ENCODE measurements around the gene RABIF. TPM values are rescaled to one million over a fixed set of nuclear protein-coding genes. Genes with fewer than 3 reads are reported as not detected.

The RABIF gene
- total RNA-seq, 1 donor from 2014 or later = 4.5 TPM

DNA sequence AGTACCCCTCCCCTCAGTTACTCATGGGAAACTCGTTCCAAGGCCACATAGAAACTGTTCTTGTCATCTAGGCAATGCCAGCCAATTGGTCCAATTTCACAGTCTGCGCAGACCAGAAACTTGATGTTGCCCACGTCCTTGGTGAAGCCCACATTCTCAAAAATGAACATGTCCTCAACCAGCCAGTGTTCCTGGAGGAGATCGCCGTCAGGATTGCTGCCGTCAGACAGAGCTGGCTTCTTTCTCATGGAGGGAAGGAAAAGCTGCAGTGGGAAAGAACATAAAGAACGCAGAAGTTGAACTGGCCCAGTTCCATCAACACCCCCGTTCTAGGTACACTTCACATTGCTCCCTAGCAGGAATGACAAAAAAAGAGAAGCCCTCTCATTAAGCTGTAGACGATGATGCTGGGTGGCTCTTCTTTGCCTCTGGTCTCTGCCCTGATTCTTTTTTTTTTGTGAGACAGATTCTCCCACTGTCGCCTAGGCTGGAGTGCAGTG is 7.9 kb downstream of the RABIF start:
- DNase-seq (no peak), ATAC-seq (ENCODE audit: poor library complexity) (no peak)
- intact Hi-C loops (cut with DNase I) = no loop called here

DNA sequence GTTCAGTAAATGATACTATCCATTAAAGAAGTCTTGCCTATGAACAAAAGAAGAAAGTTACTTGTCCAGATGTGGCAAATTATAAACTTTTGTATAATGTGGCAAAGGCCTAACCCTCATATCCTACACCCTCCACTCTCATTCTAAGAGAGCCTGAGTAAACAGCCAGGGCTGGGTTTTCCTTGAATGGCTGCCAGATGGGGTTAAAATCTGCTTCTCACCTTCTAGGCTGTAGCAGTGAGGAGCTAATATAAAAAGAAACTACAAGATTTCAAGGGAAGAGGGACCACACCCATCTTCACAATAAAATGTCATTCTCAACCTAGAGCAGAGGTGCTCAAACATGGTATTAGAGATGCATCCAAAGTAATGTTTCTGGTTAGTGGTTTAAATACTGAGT is 8.9 kb downstream of the RABIF start:
- intact Hi-C loops (cut with DNase I) = no loop called here
- ATAC-seq (ENCODE audit: poor library complexity) = no peak
- DNase-seq = no peak

DNA sequence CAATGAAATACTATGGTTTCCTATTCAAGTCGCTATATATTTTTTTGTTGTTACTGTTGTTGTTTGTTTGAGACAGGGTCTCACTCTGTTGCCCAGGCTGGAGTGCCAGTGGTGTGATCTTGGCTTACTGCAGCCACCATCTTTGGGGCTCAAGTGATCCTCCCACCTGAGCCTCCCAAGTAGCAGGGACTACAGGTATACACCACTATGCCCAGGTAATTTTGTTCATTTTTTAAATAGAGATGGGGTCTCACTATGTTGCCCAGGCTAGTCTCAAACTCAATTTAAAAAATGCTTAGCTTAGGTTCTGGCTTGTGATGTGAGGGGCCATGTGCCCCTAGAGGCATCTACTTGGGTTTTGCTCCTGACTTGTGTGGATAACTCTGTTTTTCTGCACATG is 9.8 kb downstream of the RABIF start:
- intact Hi-C loops (cut with DNase I) = no loop called here
- ATAC-seq (ENCODE audit: poor library complexity) (no peak), DNase-seq (no peak)

DNA sequence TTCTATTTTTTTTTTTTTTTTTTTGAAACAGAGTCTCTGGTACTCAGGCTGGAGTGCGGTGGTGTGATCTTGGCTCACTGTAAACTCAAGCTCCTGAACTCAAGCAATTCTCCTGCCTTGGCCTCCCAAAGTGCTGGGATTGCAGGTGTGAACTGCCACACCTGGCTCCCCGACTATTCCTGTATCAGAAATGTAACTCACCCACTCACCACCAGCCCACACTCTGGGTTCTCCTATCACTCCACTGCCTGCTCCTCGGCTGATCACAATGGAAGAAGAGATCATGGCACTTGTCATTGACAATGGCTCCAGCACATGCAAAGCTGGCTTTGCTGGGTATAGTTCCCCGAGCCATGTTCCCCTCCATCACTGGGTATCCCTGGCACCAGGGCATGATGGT is 15.9 kb downstream of the RABIF start:
- DNase-seq = no peak
- ATAC-seq (ENCODE audit: poor library complexity) = no peak
- intact Hi-C loops (cut with DNase I) = no loop called here

DNA sequence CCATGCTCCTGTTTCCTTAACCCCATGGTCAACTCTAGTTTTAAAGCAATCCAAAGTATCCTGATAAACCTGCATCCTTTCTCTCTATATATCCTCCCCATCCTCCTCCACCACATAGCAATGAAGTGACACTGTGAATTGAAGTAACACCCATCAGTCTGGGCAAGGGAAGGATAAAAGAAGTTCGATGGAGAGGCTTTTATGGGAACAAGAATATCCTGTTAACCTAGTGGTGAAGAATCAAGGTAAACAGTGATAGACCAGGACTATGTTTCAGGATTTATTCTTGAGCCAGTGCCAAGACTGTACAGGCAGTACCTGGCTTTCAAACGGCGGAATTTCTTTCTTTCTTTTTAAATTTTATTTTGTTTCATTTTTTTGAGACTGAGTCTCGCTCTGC is 17.6 kb downstream of the RABIF start:
- ATAC-seq (ENCODE audit: poor library complexity) = no peak
- no peak for DNase-seq
- intact Hi-C loops (cut with DNase I) = no loop called here

DNA sequence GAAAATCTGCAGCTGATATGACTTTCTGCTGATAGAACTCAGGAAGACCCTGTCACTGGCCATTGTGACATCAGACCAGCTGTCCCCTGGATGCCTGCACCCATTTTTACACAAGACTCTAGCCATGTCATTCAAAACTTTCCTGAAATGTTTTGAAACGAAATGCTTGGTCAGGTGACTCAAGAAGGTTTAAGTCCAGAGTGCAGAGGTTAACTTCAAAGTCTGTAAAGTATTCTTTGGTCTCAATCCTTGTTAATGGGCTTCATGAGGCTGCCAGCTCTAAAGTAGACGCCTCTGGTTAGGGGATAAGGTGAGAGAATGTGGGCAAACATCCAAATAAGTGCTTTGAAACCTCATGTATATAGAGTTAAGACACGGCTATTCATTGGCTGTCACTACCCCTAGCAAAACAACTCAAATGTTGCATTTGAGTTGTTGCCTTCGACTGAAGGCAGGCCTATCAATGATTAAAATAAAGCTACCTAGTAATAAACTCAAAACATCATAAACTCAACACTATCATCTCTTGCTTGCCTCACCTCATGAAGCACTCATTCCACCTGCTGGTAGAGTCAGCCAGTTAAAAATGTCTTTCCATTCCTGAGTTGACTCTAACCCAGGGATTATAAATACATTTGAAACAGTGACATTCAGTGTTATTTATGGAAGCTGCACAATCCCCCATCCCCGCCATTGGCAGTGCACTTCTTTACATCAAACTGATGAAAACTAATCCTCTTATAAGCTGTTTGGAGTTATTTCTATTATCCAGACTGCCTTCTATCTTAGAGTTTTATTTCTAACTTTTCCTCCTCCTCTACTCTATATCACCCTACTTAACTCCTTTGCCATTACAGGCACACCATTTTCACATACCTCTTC is 26.0 kb downstream of the RABIF start:
- ATAC-seq (ENCODE audit: poor library complexity) (no peak), DNase-seq (no peak)
- intact Hi-C loops (cut with DNase I) = loop anchor here (10.0 kb wide), 1 partner anchor 48 kb away; the partner anchor contains the start of gene PCAT6

DNA sequence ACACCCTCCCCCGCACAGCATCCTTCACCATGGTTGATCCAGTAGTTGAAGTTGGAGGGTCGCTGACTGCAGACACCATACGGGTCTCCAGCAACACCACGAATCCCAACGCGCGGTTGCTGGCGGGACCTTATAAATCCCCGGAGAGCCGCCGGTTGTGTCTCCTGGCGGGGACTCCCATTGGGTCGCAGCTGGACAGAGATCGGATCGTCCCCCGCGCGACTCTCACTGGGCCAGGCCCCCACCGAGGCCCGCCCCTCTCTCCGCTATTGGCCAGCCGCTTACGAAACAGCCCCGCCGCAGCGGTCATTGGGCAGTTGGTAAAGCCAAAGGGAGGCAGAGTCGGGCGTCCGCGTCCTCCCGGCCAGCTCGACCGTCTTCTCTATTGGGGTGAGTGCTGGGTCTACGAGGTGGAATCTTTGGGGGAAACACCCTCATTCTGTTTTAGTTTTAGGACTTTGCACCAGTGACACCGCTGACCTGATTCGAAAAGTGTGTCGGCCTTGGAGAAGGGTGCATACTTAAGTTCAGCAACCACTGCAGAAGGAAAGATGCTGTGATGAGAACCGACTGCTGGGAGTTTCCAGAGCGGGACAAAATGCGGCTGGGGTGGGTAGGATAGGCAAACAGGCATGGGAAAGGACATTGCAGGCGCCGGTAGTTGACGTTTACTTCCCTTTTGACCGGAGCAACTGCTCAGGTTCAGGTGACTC is 27.4 kb downstream of the RABIF start:
- ATAC-seq (ENCODE audit: poor library complexity) = peak; percentile 99
- intact Hi-C loops (cut with DNase I) = loop anchor here (10.0 kb wide), 1 partner anchor 47 kb away; the partner anchor contains the start of gene PCAT6
- DNase-seq = peak; percentile 96

DNA sequence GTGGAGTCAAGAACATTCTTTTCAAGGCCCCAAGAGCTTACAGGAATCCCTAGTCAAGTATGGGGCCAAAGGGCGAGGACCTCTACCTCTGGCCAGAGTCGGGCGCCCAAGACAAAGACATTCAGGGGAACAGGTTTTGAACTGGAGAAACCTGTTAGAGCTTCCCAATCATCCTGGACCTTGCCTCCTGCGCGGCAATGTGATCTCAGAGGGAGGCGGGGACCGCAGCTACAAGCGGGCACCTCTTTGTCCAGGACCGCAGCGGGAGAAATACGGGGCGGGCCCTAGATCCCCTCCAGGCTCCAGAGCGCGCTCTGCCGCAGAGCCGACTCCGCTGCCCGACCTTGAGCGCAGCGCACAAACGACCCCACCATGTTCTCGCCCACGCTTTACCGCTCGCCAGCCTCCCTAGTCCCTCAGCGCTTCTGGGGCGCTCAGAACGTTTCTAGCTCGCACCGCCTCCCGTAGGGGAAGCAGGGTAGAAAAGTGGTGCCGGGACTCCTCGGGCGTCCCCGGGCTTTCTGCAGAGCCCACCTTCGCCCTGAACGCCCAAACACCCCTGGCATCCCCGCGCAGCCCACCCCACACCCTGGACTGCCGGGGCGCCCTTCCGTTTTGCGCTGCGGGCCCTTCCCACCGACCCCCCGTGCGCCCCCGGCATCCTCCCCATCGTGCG is 28.1 kb downstream of the RABIF start:
- ATAC-seq (ENCODE audit: poor library complexity) (peak; percentile 66), DNase-seq (peak; percentile 50)
- intact Hi-C loops (cut with DNase I) = loop anchor here (10.0 kb wide), 1 partner anchor 46 kb away; the partner anchor contains the start of gene PCAT6

DNA sequence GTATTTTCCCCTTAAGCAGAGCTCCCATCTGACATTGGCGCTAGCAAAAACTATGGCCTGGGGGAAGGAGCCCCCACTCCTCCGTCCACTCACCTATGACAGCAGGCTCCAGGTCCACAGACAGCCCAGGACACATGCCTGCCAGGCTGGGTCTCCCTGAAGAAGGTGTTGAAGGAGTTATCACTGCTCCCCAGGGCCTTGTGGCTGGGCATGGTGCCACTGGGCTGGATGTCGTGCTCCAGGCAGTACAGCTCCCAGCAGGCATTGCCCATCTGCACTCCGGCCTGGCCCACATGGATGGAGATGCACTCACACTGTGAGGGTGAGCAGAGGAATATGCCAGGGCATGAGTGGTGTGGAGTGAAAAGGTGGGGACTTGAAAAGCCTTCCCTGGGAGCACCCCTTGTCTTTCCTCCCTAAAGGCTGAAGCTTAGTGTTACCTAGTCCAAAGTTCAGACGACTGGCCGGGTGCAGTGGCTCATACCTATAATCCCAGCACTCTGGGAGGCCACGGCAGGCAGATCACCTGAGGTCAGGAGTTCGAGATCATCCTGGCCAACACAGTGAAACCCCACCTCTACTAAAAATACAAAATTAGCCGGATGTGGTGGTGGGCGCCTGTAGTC is 30.0 kb downstream of the RABIF start:
- ATAC-seq (ENCODE audit: poor library complexity) = peak; percentile 12
- intact Hi-C loops (cut with DNase I) = no loop called here
- DNase-seq = peak; percentile 80

DNA sequence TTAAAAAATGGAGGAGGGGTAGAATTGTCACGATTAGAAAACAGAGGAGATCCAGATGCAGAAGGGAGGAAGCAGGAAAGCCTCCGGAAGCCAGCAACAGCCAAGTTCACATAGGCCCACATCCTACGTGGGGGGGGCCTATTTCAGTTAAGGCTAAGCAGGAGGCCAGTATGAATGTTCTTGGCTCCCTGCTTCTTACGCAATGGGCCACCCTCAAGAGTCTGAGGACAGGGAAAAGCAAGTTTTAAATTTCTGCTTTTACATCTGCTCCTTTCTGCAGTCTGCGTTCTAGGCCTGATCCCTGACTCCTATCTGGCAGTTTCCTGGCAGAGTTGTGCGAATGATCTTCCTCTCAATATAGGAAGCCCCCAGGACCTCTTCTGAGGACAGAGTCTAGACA is 30.6 kb downstream of the RABIF start:
- intact Hi-C loops (cut with DNase I) = no loop called here
- peak; percentile 57 for ATAC-seq (ENCODE audit: poor library complexity)
- DNase-seq = peak; percentile 56

DNA sequence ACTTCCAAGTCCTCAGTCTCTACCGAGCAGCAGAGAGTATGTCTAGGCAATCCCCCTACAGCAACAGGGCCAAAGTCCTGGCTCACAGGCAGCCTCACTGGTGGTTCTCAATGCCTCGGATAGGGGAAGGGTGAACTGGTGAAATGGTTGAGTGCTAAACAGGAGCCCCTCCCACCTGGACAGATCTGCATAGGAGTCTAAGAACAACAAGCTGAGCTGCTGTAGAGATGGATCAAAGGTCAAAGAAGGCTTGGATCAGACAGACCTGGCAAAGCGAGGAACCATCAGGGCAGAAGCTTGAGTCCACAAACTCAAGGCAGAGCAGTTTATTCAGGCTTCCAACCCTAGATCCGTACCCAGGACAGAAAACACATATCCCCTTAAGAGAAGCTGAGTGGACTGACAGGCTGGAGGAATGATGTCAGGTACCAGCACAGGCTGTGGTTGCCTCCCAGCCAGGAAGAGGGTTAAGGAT is 31.8 kb downstream of the RABIF start:
- ATAC-seq (ENCODE audit: poor library complexity) (no peak), DNase-seq (no peak)
- intact Hi-C loops (cut with DNase I) = no loop called here

DNA sequence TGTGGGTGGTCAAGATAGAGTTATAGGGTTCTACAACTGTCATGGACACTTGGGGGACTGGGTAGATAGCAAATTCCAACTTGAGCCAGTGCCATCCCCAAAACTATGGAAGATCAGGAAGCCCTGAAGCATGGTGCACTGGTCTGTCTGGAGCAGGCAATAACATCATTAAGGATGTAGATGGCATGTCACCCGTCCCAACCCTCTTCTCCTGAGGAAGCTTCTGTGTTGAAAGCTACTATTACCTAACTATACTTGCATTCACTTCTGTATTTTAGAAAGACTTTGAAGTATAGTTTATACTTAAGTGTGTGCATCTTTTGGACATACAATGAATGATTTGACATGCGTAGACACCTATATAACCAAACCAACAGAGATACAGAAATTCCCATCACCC is 32.9 kb downstream of the RABIF start:
- intact Hi-C loops (cut with DNase I) = no loop called here
- DNase-seq (no peak), ATAC-seq (ENCODE audit: poor library complexity) (no peak)

DNA sequence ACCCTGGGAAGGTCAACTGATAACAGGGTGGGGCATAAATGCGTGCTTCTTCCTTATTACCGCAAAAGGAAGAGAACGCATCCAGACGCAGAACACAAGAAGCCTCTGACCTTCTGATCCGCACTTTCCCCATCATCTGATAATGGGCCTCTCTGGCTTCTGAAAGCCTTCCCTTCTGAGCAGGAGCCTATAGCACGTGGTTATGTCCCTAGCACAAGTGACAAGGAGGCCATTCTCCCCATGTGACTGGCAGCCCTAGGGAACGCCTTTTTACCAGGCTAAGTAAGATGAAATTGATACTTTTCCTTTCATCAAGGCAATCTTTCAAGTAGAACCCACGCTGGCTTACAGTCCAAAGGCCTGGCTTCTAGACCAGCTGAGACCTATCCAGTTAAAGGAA is 34.2 kb downstream of the RABIF start:
- intact Hi-C loops (cut with DNase I) = no loop called here
- ATAC-seq (ENCODE audit: poor library complexity) = no peak
- DNase-seq = no peak

DNA sequence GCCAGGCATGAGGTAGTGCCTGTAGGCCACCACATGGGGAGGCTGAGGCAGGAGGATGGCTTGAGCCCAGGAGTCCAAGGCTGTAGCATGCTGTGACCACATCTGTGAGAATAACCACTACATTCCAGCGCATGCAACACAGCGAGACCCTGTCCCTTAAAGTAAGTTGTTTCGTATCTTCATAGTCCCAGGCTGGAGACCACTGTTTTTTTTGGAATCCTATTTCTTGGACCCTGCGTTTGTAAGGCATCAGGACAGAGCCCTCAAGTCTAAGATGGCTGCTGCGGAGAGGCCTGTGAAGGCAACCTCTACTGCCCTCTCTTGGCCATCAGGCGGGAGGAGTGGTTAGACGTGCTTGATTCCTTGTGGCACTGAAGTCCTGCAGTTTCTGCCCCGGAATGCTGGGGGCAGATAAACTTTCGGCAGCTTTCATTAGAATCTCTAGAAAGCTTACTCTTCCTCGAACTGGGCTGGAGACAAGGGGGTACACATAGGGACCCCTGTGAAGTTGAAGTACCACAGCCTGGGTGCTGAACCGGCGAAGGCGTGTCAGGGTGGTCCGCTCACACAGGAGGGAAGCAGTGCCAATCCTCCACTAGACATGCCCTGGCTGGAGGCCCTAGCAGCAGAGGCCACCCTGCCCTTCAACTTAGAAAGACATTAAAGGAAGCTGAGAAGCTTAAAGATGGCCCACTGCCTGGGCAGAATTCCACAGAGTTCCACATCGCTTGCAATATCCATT is 36.6 kb downstream of the RABIF start:
- intact Hi-C loops (cut with DNase I) = no loop called here
- DNase-seq (no peak), ATAC-seq (ENCODE audit: poor library complexity) (no peak)

DNA sequence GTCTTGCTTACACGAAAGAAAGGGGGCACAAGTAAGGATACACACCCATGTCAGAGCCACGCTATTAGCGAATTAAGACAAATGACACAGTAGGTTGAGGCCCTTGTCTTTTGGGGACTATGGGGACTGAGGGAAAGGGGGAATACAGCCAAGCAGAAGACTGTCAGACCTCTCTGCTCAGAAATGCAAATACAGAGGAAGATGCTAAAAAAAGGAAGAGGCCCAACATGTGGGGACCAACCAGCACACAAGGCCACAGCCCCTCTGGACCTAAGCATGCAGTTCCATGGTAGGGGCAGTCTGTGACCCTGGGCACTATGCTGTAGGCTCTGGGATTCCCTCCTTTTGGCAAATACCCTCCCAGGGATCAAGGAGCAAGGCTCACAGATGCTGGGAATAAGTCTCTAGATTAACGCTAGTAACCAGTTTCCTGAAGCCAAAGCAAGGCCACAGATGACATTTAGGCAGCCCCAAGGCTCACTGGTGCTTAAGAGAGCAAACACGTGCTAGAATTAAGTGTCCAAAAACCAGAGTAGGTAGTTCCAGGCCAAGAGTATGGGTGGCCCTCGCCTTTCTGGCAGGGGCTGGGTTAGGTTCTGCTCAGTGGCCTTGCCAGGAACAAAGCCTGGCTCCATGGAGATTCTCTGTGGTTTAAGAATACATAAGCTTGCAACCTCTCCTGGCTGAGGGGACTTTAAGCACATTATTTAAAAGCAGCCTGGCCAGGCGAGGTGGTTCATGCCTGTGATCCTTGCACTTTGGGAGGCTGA is 38.2 kb downstream of the RABIF start:
- DNase-seq (no peak), ATAC-seq (ENCODE audit: poor library complexity) (peak; percentile 39)
- intact Hi-C loops (cut with DNase I) = no loop called here

DNA sequence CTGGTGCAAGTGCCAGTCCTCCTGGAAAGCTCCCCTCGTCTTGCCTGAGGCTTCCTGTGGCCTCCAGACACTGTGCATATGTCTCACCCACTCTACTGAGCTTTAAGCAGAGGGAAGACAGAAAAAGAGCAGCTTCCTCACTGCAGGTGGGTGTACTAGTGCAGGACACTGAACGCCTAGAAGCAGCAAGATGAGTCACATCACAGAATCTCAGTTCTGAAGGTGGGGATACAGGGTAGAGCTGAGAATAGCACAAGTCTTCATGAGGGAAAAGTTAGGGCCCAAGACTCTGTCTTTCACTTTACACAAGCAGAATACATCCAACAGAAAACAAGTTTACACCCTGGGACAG is 40.8 kb downstream of the RABIF start:
- ATAC-seq (ENCODE audit: poor library complexity) (no peak), DNase-seq (no peak)
- intact Hi-C loops (cut with DNase I) = no loop called here

DNA sequence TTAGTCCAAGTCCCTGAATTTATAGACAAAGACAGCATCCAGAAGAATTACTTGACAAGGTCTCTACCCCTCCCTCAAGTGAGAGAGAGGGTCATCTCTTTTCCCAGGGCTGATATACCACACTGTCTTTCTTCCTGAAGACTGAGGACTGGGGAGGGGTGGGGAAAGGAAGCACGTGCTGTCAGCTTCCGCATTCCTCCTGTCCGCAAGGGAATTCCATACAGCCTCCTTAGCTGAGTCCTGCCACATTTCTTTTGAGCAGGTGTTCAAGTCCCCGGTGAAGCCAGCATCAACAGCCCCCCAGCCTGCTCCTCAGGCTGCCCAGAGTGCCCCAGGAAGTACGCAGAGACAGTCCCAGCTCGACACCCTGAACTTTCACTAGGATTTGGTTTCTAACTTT is 44.0 kb downstream of the RABIF start:
- intact Hi-C loops (cut with DNase I) = no loop called here
- DNase-seq = no peak
- ATAC-seq (ENCODE audit: poor library complexity) = no peak

Data from Right ventricle myocardium superior (tissue), 1 donor.